ENCODE measurements around the gene ZNF664. TPM values are rescaled to one million over a fixed set of nuclear protein-coding genes. Genes with fewer than 3 reads are reported as not detected.

ZNF664 gene
- total RNA-seq, 3 donors from 2014 or later: 101 to 132 (median 101) TPM

DNA sequence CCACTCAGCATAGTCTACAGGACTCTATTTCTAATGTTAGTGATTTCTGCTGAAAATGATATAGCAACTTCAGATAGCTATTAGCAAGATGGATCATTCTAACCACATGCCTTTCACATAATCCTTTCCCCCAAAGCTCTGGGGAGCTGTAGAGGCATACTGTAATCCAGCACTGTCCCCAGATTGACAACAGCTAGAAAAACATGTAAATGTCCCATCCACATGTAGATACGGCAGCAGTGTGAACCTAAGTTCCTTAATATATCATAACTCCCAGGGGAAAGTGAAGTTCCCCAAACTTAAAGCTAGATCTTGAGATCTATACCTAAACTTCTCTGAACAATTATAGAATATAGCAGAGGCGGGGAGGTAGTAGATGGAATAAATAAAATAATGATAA, 14.0 kb downstream of the ZNF664 start:
- intact Hi-C loops (cut with DNase I, micrococcal nuclease): loop anchor here in 1 of 2 donors (10.0 kb wide), 1 partner anchor 82 kb away; no protein-coding TSS in a partner anchor
- TF ChIP-seq, protein P1, sequence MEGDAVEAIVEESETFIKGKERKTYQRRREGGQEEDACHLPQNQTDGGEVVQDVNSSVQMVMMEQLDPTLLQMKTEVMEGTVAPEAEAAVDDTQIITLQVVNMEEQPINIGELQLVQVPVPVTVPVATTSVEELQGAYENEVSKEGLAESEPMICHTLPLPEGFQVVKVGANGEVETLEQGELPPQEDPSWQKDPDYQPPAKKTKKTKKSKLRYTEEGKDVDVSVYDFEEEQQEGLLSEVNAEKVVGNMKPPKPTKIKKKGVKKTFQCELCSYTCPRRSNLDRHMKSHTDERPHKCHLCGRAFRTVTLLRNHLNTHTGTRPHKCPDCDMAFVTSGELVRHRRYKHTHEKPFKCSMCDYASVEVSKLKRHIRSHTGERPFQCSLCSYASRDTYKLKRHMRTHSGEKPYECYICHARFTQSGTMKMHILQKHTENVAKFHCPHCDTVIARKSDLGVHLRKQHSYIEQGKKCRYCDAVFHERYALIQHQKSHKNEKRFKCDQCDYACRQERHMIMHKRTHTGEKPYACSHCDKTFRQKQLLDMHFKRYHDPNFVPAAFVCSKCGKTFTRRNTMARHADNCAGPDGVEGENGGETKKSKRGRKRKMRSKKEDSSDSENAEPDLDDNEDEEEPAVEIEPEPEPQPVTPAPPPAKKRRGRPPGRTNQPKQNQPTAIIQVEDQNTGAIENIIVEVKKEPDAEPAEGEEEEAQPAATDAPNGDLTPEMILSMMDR (IDR thresholded peaks at IDR 0.05): no peak
- H3K36me3 ChIP-seq (ENCODE audit: low read depth): no peaks in the 10 kb centered on the region
- no peak overlapping the region for H3K4me3 ChIP-seq
- DNase-seq (no peak), ATAC-seq (no peak)
- H3K9me3 ChIP-seq: no peaks in the 10 kb centered on the region
- peaks cover 18% of the 10 kb centered on the region for H3K4me1 ChIP-seq (ENCODE audit: low read depth)

DNA sequence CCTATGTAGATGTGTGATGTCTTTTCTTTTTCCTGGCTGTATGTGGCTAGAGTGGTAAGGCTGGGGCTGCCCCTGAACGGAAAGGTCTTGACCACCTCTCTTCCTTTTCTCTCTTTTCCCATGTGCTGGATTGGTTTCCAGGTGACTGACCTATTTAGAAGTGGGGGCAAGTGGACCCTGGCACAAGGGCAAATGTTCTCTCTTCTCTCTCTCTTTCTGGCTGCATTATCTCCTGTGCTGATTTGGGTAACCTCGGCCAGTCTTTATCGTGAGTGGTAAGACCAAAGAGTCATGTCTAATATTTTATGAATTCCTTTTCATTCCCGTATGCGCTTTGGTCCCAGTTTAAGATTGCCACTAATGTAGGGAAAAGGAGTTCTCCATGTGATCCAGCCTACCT, 16.2 kb downstream of the ZNF664 start:
- DNase-seq (no peak), ATAC-seq (no peak)
- Histone ChIP-seq H3K4me3 (no peak overlapping the region), H3K36me3 (ENCODE audit: low read depth) (no peaks in the 10 kb centered on the region), H3K4me1 (ENCODE audit: low read depth) (peaks cover 21% of the 10 kb centered on the region), H3K9me3 (no peaks in the 10 kb centered on the region)
- intact Hi-C loops (cut with DNase I, micrococcal nuclease): loop anchor here in 1 of 2 donors (10.0 kb wide), 1 partner anchor 84 kb away; no protein-coding TSS in a partner anchor
- TF ChIP-seq, protein P1 (IDR thresholded peaks at IDR 0.05): no peak

DNA sequence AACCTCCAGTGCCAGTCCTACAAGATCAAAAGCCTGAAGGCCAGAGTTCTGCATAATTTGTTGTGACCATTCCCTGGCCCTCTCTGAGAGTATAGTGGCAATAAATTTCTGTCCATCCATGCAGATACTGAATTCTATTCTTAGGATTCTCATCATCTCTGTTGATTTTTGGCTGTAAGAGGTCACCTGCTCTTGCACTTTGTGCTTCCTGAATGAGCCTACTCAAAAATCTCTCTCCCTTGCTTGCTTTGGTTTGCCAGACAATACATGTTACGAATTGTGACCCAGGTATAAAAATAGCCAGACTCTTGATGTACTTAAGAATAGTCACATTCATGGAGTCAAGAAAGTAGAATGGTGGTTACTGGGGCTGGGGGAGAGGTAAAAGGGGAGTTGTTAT, 16.7 kb downstream of the ZNF664 start:
- Histone ChIP-seq H3K36me3 (ENCODE audit: low read depth) (no peaks in the 10 kb centered on the region), H3K4me3 (no peak overlapping the region), H3K4me1 (ENCODE audit: low read depth) (peaks cover 21% of the 10 kb centered on the region), H3K9me3 (no peaks in the 10 kb centered on the region)
- TF ChIP-seq, protein P1 (IDR thresholded peaks at IDR 0.05): no peak
- DNase-seq (no peak), ATAC-seq (no peak)
- intact Hi-C loops (cut with DNase I, micrococcal nuclease): loop anchor here in 1 of 2 donors (10.0 kb wide), 1 partner anchor 85 kb away; no protein-coding TSS in a partner anchor

DNA sequence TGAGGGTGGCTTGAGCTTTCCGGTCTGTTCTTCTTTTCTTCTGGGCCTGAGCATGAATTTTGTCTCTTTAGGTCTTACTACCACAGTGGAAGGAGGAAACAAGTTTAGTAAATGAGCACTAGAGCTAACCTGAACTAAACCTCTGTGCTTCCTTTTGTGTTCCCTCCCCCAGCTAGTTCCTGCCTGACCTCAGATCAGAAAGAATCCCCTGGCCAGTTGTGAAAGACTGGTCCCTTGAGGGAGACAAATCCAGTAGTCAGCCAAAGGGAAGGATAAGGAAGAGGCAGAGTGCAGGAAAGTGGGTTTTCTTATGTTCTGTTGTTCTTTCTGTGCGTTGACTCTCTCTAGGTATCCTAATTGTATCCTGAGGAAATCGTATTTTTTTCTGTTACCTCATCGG, 17.5 kb downstream of the ZNF664 start:
- H3K4me3 ChIP-seq: no peak overlapping the region
- H3K4me1 ChIP-seq (ENCODE audit: low read depth): peaks cover 24% of the 10 kb centered on the region
- ATAC-seq: peak; percentile 52
- no peak for DNase-seq
- H3K36me3 ChIP-seq (ENCODE audit: low read depth): no peaks in the 10 kb centered on the region
- H3K9me3 ChIP-seq: no peaks in the 10 kb centered on the region
- intact Hi-C loops (cut with DNase I, micrococcal nuclease): no loop called here
- TF ChIP-seq, protein P1 (IDR thresholded peaks at IDR 0.05): no peak

DNA sequence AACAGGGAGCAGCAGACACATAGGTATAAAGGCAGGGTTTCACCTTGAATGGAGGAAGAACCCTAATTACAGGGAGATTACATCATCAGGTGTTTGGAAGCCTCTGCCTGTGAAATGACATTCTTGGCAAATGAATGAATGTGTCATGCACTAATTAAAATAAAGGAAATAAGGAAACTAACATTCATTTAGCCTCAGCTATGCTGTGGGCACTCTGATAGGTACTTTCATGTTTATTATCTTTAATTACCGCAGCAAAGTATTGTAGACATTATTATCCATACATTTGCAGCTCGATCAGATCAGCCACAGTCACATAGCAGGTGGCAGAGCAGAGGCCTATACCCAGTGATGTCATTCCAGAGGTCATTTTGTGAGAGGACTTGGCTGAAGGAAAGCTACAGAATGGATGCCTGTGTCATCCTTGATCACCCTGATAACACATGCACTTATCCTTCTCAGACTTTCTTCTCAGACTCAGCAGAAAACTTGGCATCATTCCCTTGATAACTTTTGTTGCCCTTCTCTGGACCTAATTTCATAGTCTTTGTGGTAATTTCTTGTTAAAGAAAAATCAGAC, 18.4 kb downstream of the ZNF664 start:
- H3K9me3 ChIP-seq: no peaks in the 10 kb centered on the region
- peak; percentile 84 for ATAC-seq
- TF ChIP-seq, protein P1 (IDR thresholded peaks at IDR 0.05): no peak
- H3K4me3 ChIP-seq: no peak overlapping the region
- H3K36me3 ChIP-seq (ENCODE audit: low read depth): no peaks in the 10 kb centered on the region
- DNase-seq: no peak
- peaks cover 24% of the 10 kb centered on the region for H3K4me1 ChIP-seq (ENCODE audit: low read depth)
- intact Hi-C loops (cut with DNase I, micrococcal nuclease): no loop called here
